HG02763 (cell line): ENCODE measurements around the gene TTC7B.

ENCODE experiments used
- ATAC-seq: cut with Tn5 transposase; IDR thresholded peaks from one replicate; pipeline ENCODE4 v1.9.1; 2021; ENCODE audit warnings: mild to moderate bottlenecking, moderate library complexity; ENCODE audit not compliant: unreplicated experiment

TTC7B gene

GRCh38 chr14:90502760-90503159, 313.5 kb downstream of the TTC7B start:
- ATAC-seq = no peak

- ATAC-seq = no peak
These were observed 315.4 kb downstream of the TTC7B start for GRCh38 chr14:90500665-90501370.

- no peak for ATAC-seq
These were observed 316.1 kb downstream of the TTC7B start for GRCh38 chr14:90499908-90500664.

GRCh38 chr14:90499121-90499520, 317.1 kb downstream of the TTC7B start:
- ATAC-seq = no peak

- no peak for ATAC-seq
These were observed 318.0 kb downstream of the TTC7B start for GRCh38 chr14:90498198-90498597.

GRCh38 chr14:90496379-90496778, 319.9 kb downstream of the TTC7B start:
- ATAC-seq = no peak

GRCh38 chr14:90495357-90496276, 320.6 kb downstream of the TTC7B start:
- ATAC-seq = no peak

- no peak for ATAC-seq
These were observed 324.2 kb downstream of the TTC7B start for GRCh38 chr14:90491911-90492531.

GRCh38 chr14:90491221-90491885, 324.9 kb downstream of the TTC7B start:
- ATAC-seq = no peak

- no peak for ATAC-seq
These were observed 325.5 kb downstream of the TTC7B start for GRCh38 chr14:90490720-90491050.

GRCh38 chr14:90489916-90490719, 326.1 kb downstream of the TTC7B start:
- no peak for ATAC-seq

GRCh38 chr14:90489306-90489705, 326.9 kb downstream of the TTC7B start:
- no peak for ATAC-seq

- no peak for ATAC-seq
These were observed 328.0 kb downstream of the TTC7B start for GRCh38 chr14:90488256-90488655.

- ATAC-seq = no peak
These were observed 328.8 kb downstream of the TTC7B start for GRCh38 chr14:90487462-90487861.

- ATAC-seq = no peak
These were observed 329.2 kb downstream of the TTC7B start for GRCh38 chr14:90487031-90487430.

- ATAC-seq = no peak
These were observed 331.9 kb downstream of the TTC7B start for GRCh38 chr14:90484291-90484690.

- ATAC-seq = no peak
These were observed 332.7 kb downstream of the TTC7B start for GRCh38 chr14:90483571-90483974.

GRCh38 chr14:90483117-90483516, 333.1 kb downstream of the TTC7B start:
- ATAC-seq = no peak

GRCh38 chr14:90475298-90475697, 340.9 kb downstream of the TTC7B start:
- ATAC-seq = no peak
